GM04503 (cell line): ENCODE measurements around the gene CCDC89.

Experiments used
- DNase-seq: peaks from one replicate; pipeline ENCODE4 v3.0.0-alpha.2; 2012; ENCODE audit warnings: low read depth

CCDC89 gene

GRCh38 chr11:85685820-85686459, at the start of gene CCDC89:
Gene CCDC89, minus strand, starts transcription at chr11:85686195. Its CDS starts 65 bp downstream, at chr11:85686130.
- DNase-seq: peak; percentile 44

- no peak for DNase-seq
Measured at GRCh38 chr11:85732965-85733364, 47.0 kb upstream of the CCDC89 start.

DNA sequence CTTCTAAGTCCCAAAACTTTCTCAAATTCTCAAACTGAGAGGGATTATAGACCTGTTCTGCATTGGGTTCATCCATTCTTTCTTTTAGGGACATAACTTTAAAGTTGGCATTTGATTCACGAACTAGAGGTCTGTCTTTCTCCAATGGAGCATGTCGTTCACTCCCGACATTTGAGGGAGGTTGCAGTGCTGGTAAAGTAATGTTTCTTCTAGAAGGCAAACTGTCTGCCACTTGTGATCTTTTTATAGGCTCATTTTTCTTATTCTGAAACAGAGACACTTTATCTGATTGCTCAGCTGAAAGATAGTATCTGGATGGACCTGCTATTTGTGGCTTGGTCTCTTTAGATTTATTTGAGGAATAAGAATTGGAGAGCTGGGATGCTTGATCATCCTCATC, 40.4 kb upstream of the CCDC89 start:
- DNase-seq: no peak

DNA sequence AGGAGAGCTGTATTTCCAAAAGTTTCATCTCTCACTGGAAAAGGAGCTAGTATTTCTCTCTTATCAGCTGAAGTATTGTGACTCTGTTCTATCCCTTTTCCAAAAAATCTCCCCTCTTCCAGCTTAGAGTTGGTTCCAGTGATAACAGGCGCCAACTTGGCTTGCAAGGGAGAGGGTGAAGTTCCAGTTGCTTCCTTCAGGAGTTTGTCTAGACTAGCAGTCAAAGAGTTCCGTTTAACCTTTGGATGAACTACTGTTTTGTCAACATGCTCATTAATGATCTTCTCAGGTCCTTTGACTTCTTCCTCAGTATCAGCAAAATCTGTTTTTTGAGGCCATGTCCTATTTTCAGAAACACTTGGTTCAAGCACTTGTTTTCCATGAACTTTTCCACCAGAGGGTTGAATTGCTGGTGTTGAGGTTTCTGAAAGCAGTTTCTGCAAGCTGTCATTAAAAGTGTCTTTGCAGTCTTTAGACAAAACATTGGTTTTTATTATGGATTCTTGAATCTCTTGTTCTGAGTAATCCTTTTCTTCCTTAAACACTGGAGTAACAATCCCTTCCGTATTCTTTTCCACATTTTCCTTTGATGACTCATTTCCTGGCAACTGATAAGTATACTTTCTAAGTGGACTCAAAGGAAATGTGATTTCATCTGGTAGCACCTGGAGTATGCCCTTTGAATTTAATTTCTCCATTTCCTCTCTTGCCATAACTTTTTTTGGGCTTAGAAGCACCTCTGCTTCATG, 39.7 kb upstream of the CCDC89 start:
- DNase-seq: peak; percentile 91

DNA sequence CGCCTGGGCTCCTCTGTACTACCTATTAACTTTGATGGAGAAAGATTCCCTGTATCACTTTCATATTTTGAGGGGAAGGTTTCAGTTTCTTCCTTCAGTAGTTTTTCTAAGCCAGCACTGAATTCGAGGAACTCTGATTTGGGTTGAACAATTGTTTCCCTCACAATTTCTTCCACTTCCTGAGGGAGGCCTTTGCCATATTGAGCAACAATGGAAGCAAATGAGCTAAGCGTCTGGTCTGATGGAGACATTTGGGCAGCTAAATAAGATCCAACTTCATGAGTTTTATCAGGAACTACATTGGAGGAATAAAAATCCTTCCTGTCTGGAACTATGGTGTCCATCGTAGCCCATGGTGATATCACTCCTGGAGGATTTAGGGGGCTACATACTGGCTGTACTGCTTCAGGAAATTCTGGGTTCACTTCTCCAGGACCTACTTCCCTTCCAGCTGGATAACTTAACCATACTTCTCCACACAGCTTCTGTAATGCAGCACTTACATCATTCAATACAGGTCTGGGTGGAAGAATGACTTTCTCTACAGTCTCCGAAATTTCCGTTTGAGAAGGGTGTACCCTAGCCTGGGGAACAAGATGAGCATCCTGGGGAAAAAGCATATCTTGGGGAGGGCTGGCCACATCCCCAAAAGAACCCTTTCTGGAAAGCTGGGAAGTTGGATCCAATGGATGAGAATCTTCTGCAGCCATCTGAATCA, 38.9 kb upstream of the CCDC89 start:
- no peak for DNase-seq

GRCh38 chr11:85723088-85723487, 37.1 kb upstream of the CCDC89 start:
- DNase-seq: no peak

- DNase-seq: no peak
Measured at GRCh38 chr11:85721191-85721590, 35.2 kb upstream of the CCDC89 start.

GRCh38 chr11:85718991-85719807, 33.2 kb upstream of the CCDC89 start:
- DNase-seq: peak; percentile 100

DNA sequence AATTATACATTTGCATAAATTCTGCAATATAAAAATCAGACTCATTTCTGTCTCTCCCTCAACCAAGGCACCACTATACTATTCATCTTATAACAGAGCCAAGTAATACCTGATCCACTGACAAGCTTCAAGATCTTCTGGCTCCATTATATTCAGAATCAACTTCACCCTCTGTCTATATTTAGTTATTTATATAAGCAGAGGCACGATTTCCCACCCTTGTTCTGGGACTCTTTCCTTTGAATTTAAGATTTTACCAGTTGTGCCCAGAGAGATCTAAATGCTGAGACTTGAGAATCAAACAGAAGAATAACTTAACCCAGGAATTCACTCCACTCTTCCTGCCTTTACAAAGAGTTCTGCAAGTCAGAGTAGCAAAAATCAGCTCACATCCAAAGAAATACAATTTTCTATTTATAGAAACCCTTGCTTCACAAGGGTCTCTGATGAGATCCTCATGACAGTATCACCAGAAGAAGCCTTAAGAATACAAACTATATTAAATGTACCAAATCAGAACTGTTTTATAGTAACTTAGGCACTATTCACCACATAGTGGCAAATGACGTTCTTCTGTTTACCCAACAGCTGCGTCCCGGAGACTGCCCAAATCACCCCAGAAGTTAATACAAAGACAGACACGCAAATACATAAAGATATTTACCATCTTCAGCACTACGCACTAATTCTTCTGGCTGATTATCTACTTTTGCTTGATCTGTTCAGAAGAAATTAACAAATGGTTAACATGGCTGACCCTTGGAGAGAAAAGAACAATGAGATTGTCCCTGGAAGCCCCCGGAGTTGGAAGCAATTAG, 32.3 kb upstream of the CCDC89 start:
- DNase-seq: no peak

GRCh38 chr11:85717429-85717828, 31.4 kb upstream of the CCDC89 start:
- DNase-seq: no peak

DNA sequence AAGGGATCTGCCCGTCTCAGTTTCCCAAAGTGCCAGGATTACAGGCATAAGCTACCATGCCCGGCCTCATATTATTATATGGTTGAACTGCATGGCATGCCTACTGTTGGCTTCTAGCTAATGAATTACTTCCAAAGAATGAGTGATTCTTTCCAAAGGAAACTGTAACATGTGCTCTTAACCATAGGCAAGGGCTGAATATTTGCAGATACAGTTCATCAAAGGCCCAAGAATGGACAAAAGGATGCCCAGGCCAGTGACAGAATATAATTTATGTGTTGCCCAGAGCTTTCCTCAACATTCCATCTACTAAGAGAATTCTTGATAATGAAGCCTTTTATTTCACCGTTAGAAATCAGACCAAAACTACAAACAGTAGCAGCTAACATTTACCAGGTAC, 27.0 kb upstream of the CCDC89 start:
- DNase-seq: no peak

DNA sequence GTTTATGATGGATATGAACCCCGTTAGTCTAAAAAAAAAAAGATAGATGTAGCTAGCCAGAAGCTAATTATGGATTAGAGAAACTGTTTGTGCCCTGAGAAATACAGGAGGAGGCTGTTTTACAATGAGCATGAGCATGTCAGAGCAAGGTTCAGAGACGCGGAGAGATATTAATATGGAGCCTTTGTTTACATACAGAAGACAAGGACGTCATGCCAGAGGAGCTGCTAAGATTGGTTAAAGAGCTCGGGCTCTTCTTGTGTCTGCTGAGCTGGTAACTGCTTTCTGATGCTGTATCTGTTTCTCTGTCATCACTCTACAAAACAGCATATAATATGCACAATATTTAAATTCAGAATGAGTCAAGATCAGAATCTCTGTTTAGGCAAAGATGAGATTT, 24.9 kb upstream of the CCDC89 start:
- no peak for DNase-seq

GRCh38 chr11:85709941-85710702, 24.1 kb upstream of the CCDC89 start:
- no peak for DNase-seq

DNA sequence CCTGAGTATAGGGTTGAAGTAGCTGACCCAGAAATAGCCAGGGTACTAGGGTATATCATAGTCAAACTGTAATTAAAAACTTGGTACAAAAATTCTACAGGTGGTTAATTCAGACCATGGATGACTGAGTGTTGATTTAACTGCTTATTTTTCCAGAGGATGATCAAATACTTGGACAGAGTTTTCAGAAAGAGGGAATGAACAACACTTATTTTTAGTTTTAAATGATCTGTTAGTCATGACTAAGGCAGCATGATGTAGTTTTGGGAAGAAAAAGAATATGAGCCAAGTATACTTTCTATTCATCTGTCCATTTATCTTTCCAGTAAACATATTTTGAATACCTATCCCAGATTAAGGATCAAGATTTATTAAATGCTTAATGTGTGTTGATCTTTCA, 19.8 kb upstream of the CCDC89 start:
- no peak for DNase-seq

- no peak for DNase-seq
Measured at GRCh38 chr11:85704967-85705366, 19.0 kb upstream of the CCDC89 start.

- DNase-seq: no peak
Measured at GRCh38 chr11:85699957-85700741, 14.2 kb upstream of the CCDC89 start.

DNA sequence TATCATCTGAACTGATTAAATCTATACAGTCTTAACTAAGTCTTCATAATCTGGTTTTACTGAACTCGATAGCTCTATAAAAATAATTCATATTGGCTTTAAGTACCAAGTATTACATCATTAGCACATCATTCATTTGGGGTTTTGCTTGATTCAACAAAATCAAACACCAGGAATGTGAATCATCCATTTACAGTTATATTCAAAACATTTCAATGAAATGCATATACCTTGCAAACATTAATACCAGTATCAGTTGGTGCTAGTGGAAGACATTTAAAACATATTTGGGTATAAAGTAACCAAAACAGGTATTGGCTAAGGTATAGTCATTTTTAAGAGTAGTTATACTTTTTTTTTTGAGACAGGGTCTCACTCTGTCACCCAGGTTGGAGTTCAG, 12.2 kb upstream of the CCDC89 start:
- DNase-seq: no peak

GRCh38 chr11:85697747-85698146, 11.8 kb upstream of the CCDC89 start:
- DNase-seq: no peak

DNA sequence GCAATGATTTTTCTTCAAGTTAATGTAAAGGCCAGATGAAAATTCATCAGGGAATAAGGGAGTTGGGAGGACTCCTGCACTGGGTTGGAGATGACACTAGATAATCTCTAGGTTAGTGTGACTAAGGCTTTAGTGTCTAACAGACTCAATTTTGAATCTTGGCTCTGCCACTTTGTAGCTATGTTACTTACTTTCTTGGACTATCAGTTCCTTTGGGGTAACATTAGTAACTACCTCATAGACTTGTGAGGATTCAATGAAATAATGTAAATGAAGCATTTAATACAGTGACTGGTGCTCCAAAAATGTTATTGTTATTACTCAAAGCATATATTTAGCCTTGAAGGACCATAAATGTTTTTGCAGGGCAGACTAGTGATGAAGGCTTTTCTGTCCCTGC, 9.6 kb upstream of the CCDC89 start:
- no peak for DNase-seq
